Measurements from ENCODE around the gene ALOXE3. TPM values are rescaled to one million over a fixed set of nuclear protein-coding genes. Genes with fewer than 3 reads are reported as not detected.

ALOXE3 gene
- total and polyA plus RNA-seq, 2 donors from 2014 or later: not detected

DNA sequence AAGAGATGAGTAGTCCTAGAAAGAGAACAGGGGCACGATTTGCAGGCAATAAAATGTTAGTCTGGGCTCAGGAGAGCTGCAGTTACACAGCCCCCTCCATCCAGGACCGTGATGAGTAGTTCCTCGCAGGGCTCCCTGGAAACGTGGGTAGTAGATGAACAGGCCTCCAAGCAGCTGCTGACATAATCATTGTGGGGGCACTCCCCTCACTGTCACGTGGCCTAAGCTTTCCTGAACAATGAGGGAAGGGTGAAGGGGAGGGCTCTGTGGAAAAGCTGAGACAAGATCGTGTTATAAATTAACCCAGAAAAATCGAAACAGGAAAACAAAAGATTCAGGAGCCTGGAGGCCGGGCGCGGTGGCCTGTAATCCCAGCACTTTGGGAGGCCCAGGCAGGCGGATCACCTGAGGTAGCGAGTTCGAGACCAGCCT lies 35.2 kb upstream of the ALOXE3 start:
- Histone ChIP-seq H3K36me3 (ENCODE audit: control insufficient read depth in 2 of 3, insufficient read depth in 3 of 3, low read length in 3 of 3) (peaks cover 0 to 31% (median 15%) of the 10 kb centered on the region in 3 donors), H3K9me3 (ENCODE audit: control insufficient read depth in 2 of 3, insufficient read depth in 1 of 3, low read length in 3 of 3) (no peaks in the 10 kb centered on the region), H3K4me1 (ENCODE audit: control insufficient read depth in 2 of 3, insufficient read depth in 2 of 3, low read depth in 1 of 3, low read length in 3 of 3) (peaks cover 5 to 32% (median 21%) of the 10 kb centered on the region in 3 donors), H3K27me3 (ENCODE audit: control insufficient read depth, insufficient read depth, low read length) (no peaks in the 10 kb centered on the region), H3K4me3 (ENCODE audit: low read length in 3 of 3) (peak overlapping the region in 2 of 3 donors; percentile 64 to 99), H3K27ac (ENCODE audit: low read depth in 2 of 2, low read length in 2 of 2) (peak overlapping the region; percentile 99 to 100), H3K9ac (ENCODE audit: low read length in 3 of 3) (peak overlapping the region; percentile 71 to 96 (median 87))
- FAIRE-seq: peak; percentile 13
- intact Hi-C loops (cut with DNase I): no loop called here
- DNase-seq: peak; percentile 78 to 95 (median 87)
- TF ChIP-seq, protein P1, sequence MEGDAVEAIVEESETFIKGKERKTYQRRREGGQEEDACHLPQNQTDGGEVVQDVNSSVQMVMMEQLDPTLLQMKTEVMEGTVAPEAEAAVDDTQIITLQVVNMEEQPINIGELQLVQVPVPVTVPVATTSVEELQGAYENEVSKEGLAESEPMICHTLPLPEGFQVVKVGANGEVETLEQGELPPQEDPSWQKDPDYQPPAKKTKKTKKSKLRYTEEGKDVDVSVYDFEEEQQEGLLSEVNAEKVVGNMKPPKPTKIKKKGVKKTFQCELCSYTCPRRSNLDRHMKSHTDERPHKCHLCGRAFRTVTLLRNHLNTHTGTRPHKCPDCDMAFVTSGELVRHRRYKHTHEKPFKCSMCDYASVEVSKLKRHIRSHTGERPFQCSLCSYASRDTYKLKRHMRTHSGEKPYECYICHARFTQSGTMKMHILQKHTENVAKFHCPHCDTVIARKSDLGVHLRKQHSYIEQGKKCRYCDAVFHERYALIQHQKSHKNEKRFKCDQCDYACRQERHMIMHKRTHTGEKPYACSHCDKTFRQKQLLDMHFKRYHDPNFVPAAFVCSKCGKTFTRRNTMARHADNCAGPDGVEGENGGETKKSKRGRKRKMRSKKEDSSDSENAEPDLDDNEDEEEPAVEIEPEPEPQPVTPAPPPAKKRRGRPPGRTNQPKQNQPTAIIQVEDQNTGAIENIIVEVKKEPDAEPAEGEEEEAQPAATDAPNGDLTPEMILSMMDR (IDR thresholded peaks at IDR 0.05; ENCODE audit: borderline replicate concordance, extremely low read depth, insufficient read depth): no peak

DNA sequence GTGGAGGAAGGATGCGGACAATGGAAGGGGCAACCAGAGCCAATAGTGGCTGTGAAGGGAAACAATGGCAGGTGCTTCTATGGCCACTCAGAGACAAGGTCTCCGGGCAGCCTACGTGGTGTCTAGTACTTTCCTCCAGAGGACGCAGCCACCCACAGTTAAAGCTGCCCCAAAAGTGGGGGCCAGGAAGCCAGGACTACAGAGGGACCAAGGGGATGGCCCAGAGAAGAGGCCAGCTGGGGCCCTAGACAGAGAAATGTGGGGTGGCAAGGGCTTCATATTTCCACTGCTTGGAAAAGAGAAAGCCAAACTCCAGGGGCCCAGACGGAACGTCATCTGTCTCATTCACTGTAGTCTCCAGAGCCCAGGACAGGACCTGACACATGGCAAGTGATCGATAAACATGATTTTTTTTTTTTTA lies 34.7 kb upstream of the ALOXE3 start:
- H3K36me3 ChIP-seq (ENCODE audit: control insufficient read depth in 2 of 3, insufficient read depth in 3 of 3, low read length in 3 of 3): peaks cover 0 to 36% (median 20%) of the 10 kb centered on the region in 3 donors
- DNase-seq (peak in 1 of 5 donors; percentile 66), FAIRE-seq (no peak)
- peaks cover 5 to 29% (median 21%) of the 10 kb centered on the region in 3 donors for H3K4me1 ChIP-seq (ENCODE audit: control insufficient read depth in 2 of 3, insufficient read depth in 2 of 3, low read depth in 1 of 3, low read length in 3 of 3)
- peak overlapping the region; percentile 99 to 100 for H3K27ac ChIP-seq (ENCODE audit: low read depth in 2 of 2, low read length in 2 of 2)
- TF ChIP-seq, protein P1 (IDR thresholded peaks at IDR 0.05; ENCODE audit: borderline replicate concordance, extremely low read depth, insufficient read depth): no peak
- H3K4me3 ChIP-seq (ENCODE audit: low read length in 3 of 3): peak overlapping the region in 1 of 3 donors; percentile 99
- H3K9ac ChIP-seq (ENCODE audit: low read length in 3 of 3): peak overlapping the region in 2 of 3 donors; percentile 6 to 96
- intact Hi-C loops (cut with DNase I): no loop called here
- no peaks in the 10 kb centered on the region for H3K27me3 ChIP-seq (ENCODE audit: control insufficient read depth, insufficient read depth, low read length)
- H3K9me3 ChIP-seq (ENCODE audit: control insufficient read depth in 2 of 3, insufficient read depth in 1 of 3, low read length in 3 of 3): no peaks in the 10 kb centered on the region

DNA sequence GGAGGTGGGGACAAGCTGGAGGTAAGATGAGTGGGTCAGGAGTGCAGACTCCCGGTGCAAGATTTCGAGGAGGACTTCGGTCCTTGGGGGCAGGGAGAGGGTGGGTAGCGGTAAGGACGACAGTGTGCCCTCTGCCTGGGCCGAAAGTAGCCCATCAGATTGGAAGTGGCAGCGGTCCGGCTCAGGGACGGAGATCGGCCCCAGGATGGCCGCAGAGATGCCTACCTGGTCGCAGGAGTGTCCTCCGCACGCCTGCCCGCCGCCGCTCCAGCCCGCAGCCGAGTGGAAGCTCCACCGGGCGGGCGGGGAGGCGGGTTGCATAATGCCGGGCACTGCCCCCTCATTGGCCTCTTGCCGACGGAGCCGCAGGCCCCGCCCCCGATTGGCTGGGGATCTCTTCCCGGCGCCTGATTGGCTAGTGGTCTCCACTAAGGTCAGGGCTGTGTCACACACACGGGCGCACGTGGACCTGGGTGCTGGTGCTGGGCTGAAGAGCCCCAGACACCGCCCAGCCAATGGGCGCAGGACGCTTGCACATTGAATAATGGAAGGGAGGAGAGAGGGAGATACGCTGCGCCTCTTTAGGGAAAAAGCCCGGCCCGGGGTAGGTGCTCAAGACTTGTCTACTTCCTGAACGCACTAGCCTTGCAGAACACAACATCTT lies 33.9 kb upstream of the ALOXE3 start, which contains the start of gene PER1:
PER1 (minus strand) TSS at position 293 of the 664 bp plus-strand sequence. CDS start 1,698 bp downstream, outside the sequence.
- FAIRE-seq: peak; percentile 90
- Histone ChIP-seq H3K9me3 (ENCODE audit: control insufficient read depth in 2 of 3, insufficient read depth in 1 of 3, low read length in 3 of 3) (no peaks in the 10 kb centered on the region), H3K9ac (ENCODE audit: low read length in 3 of 3) (peak within 1 kb of the TSS; percentile 72 to 98 (median 96)), H3K27ac (ENCODE audit: low read depth in 2 of 2, low read length in 2 of 2) (peak within 1 kb of the TSS; percentile 99 to 100), H3K36me3 (ENCODE audit: control insufficient read depth in 2 of 3, insufficient read depth in 3 of 3, low read length in 3 of 3) (peaks cover 0 to 44% (median 26%) of the 10 kb centered on the region in 3 donors), H3K4me1 (ENCODE audit: control insufficient read depth in 2 of 3, insufficient read depth in 2 of 3, low read depth in 1 of 3, low read length in 3 of 3) (peaks cover 5 to 29% (median 21%) of the 10 kb centered on the region in 3 donors), H3K27me3 (ENCODE audit: control insufficient read depth, insufficient read depth, low read length) (no peaks in the 10 kb centered on the region), H3K4me3 (ENCODE audit: low read length in 3 of 3) (peak within 1 kb of the TSS; percentile 64 to 99 (median 94))
- intact Hi-C loops (cut with DNase I): no loop called here
- TF ChIP-seq, protein P1 (IDR thresholded peaks at IDR 0.05; ENCODE audit: borderline replicate concordance, extremely low read depth, insufficient read depth): no peak
- peak; percentile 95 to 98 (median 97) for DNase-seq
